Body of pancreas (tissue), 4 donors: Measurements from ENCODE around the gene ANXA8. TPM values are rescaled to one million over a fixed set of nuclear protein-coding genes. Genes with fewer than 3 reads are reported as not detected.

ENCODE experiments used
- ATAC-seq: fragments of 150-250 bp; one replicate; pipeline ENCODE4 v1.9.1; 2016
- DNase-seq, 4 donors: peaks; one replicate each; pipeline ENCODE4 v3.0.0-alpha.2; 2019
- H3K27ac ChIP-seq, 4 donors: fragments of 200-600 bp; sonication (generic); 1 replicate in 3 of 4; 2 replicates in 1 of 4; pipeline versions ENCODE4 v1.5.1 to v1.6.1; 2016 to 2019; ENCODE audit warnings: mild to moderate bottlenecking in 1 of 4, mixed read lengths in 1 of 4, moderate library complexity in 1 of 4
- H3K27me3 ChIP-seq, 2 donors: fragments of 200-600 bp; sonication (generic); one replicate each; pipeline ENCODE4 v1.6.0; 2016; ENCODE audit warnings: mild to moderate bottlenecking in 1 of 2
- H3K36me3 ChIP-seq, 2 donors: fragments of 200-600 bp; sonication (generic); replicated peaks in 1 of 2; 2 replicates each; pipeline ENCODE4 v1.5.1; 2016; ENCODE audit warnings: low read depth in 2 of 2; ENCODE audit not compliant: insufficient read depth in 1 of 2
- H3K4me1 ChIP-seq: fragments of 200-600 bp; sonication (generic); one replicate; pipeline ENCODE4 v1.6.0; 2016
- H3K4me3 ChIP-seq, 2 donors: fragments of 200-600 bp; sonication (generic); 1 replicate in 1 of 2; 2 replicates in 1 of 2; pipeline ENCODE4 v1.5.1; 2016 to 2019
- H3K9me3 ChIP-seq, 3 donors: fragments of 200-600 bp; sonication (generic); 1 replicate in 2 of 3; 2 replicates in 1 of 3; pipeline ENCODE4 v1.5.1; 2016
- POLR2A ChIP-seq, 3 donors: fragments of 450-650 bp; IDR thresholded peaks; one replicate each; pipeline ENCODE4 v1.6.1; 2016; ENCODE audit warnings: antibody characterized with exemption in 3 of 3, mild to moderate bottlenecking in 2 of 3
- WGBS, 2 donors: methylation state at CpG; one replicate each; pipeline ENCODE4 v1.1.5; 2017; 5-methylcytosine and 5-hydroxymethylcytosine counted together
- intact Hi-C: fragments of 100-400 bp; cut with DNase I; formaldehyde crosslinking; loops from one replicate; pipeline ENCODE4 v1.15.1; 2023
- total RNA-seq, 2 donors: library from RNA; depleted of rRNA; stranded (reverse); fragments of >200 nt; gene quantifications; one replicate each; pipeline ENCODE4 v1.1.0, GENCODE V29; 2016
- TF ChIP-seq, protein P1 (sequence below), 7 experiments: fragments of 450-650 bp in 4 of 7; fragments of 200-600 bp in 3 of 7; sonication (generic) in 3 of 7; IDR thresholded peaks; one replicate each; pipeline ENCODE4 v1.5.1; 2016 to 2019; ENCODE audit warnings: antibody characterized with exemption in 7 of 7

Gene ANXA8
- total RNA-seq, 2 donors from 2014 or later, result not detected

DNA sequence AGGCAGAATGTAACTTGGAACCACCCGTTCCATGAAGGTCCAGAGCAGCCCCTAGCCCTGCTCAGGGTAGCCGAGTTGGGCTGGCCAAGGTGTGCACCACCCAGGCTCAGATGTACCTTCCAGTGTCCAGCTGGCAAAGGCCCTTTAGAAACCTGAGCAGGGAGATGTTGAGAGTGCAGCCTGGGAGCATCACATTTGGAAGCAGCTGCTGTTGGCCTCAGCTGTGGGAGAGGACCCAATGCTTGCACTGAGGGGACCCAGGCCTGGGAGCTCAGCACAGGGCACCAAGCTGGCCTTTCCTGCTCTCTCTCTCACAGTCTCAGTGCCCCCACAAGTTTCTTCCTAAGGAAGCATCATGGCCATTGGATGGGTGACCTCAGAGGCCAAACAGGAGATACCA, 33.5 kb downstream of the ANXA8 start:
- H3K9me3 ChIP-seq, result peaks cover 0 to 5% (median 0%) of the 10 kb centered on the region in 3 donors
- H3K27ac ChIP-seq, result no peak overlapping the region
- DNase-seq (no peak), ATAC-seq (no peak)
- H3K27me3 ChIP-seq, result no peaks in the 10 kb centered on the region
- 58% methylated on average over 2 of the region's 2 CpGs; no CpG with 5 or more reads in 1 of the 2 donors for WGBS, 2 donors
- TF ChIP-seq, protein P1, sequence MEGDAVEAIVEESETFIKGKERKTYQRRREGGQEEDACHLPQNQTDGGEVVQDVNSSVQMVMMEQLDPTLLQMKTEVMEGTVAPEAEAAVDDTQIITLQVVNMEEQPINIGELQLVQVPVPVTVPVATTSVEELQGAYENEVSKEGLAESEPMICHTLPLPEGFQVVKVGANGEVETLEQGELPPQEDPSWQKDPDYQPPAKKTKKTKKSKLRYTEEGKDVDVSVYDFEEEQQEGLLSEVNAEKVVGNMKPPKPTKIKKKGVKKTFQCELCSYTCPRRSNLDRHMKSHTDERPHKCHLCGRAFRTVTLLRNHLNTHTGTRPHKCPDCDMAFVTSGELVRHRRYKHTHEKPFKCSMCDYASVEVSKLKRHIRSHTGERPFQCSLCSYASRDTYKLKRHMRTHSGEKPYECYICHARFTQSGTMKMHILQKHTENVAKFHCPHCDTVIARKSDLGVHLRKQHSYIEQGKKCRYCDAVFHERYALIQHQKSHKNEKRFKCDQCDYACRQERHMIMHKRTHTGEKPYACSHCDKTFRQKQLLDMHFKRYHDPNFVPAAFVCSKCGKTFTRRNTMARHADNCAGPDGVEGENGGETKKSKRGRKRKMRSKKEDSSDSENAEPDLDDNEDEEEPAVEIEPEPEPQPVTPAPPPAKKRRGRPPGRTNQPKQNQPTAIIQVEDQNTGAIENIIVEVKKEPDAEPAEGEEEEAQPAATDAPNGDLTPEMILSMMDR (IDR thresholded peaks at IDR 0.05), result no peak
- TF ChIP-seq POLR2A (IDR thresholded peaks at IDR 0.05), result no peak
- H3K4me1 ChIP-seq, result no peaks in the 10 kb centered on the region
- H3K36me3 ChIP-seq, result no peaks in the 10 kb centered on the region
- H3K4me3 ChIP-seq, result no peak overlapping the region
- intact Hi-C loops, result no loop called here

DNA sequence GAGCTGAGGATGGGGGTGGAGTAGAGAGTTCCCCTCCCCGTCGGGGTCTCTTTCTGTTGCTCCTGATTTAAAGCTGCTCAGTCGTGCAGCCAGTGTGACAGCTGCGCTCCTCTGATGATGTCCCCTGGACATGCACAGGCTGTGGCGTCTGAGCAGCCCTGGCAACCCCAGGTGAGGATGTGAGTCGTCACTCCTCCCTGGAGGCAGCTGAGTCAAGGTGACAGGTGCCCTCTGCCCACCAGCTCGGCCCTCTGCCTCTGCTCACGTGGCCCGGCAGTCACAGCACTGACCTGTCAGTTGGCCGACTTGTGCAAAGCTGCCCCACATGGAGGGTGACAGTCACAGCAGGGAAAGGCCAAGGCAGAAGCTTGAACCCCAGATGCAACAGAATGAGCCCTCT, 33.9 kb downstream of the ANXA8 start:
- H3K27ac ChIP-seq, result no peak overlapping the region
- TF ChIP-seq, protein P1 (IDR thresholded peaks at IDR 0.05), result no peak
- no peak for TF ChIP-seq POLR2A (IDR thresholded peaks at IDR 0.05)
- H3K4me3 ChIP-seq, result no peak overlapping the region
- intact Hi-C loops, result no loop called here
- H3K27me3 ChIP-seq, result no peaks in the 10 kb centered on the region
- peaks cover 0 to 5% (median 0%) of the 10 kb centered on the region in 3 donors for H3K9me3 ChIP-seq
- no peaks in the 10 kb centered on the region for H3K4me1 ChIP-seq
- ATAC-seq (no peak), DNase-seq (no peak)
- H3K36me3 ChIP-seq, result no peaks in the 10 kb centered on the region
- WGBS, 2 donors, result 69% methylated on average over 10 of the region's 10 CpGs; no CpG with 5 or more reads in 1 of the 2 donors

DNA sequence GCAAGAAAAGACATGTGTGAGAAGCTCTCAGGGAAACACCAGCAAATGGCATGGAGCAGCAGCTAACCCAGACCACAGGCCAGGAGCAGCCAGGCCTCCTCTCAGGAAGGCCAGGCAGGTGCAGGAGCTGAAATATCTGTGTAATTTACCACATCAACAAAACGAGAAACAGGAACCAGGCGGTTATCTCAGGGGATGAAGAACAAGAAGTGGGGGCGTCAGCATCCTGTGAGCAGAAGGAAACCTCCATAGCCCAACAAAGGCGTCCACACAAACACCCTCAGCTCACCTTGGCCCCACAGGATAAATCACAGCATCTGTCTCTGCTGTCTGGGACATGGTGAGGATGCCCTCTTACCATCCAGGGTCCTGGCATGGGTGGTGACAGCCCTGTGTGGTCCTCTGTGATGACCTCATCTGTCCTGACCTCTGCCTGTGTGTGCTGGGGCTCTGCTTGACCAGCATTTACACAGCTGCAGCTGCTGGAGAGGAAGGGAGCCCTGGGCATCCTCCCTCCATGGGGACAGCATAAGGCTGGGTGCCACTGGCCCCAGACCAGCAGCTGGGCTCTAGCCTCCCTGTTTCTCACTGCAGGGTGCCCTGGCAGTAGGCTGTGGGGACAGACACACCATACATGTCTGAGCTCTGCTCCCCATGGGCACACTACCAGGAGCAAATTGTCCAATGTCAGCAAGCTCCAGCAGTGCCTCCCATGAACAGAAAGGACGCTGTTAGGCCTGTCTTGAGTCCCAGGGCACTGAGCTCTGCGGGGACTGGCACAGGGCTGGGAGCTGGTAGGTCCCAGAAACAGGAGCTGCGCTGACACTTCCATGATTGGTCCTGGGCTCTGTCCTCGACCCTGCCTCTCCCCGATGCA, 34.6 kb downstream of the ANXA8 start:
- Histone ChIP-seq H3K27me3 (no peaks in the 10 kb centered on the region), H3K4me1 (no peaks in the 10 kb centered on the region), H3K36me3 (no peaks in the 10 kb centered on the region), H3K9me3 (peaks cover 0 to 5% (median 0%) of the 10 kb centered on the region in 3 donors), H3K4me3 (no peak overlapping the region), H3K27ac (no peak overlapping the region)
- no peak for TF ChIP-seq POLR2A (IDR thresholded peaks at IDR 0.05)
- TF ChIP-seq, protein P1 (IDR thresholded peaks at IDR 0.05), result no peak
- DNase-seq (no peak), ATAC-seq (no peak)
- intact Hi-C loops, result no loop called here
- WGBS, 2 donors, result 58 to 77% methylated on average over 4 to 9 of the region's 9 CpGs

DNA sequence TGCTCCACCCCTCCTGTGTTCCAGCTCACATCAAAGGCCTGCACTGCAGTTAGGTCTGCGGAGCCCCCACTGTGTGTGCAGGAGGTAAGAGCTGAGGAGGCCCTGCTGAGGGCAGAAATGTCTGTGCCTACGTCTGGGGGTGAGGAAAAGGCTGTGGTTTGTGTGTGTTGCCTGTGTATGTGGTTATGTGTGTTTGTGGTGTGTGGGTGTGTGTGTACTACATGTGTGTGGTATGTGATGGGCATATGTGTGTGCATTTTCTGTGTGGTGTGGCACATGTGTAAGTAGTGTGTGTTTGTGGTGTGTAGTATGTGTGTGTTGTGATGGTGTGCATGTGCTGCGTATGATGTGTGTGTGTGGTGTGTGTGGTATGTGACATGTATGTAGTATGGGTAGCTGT, 36.2 kb downstream of the ANXA8 start:
- H3K4me3 ChIP-seq, result no peak overlapping the region
- no peaks in the 10 kb centered on the region for H3K36me3 ChIP-seq
- 82 to 88% methylated on average over 3 of the region's 3 CpGs for WGBS, 2 donors
- ATAC-seq (no peak), DNase-seq (no peak)
- no peaks in the 10 kb centered on the region for H3K4me1 ChIP-seq
- no peak for TF ChIP-seq POLR2A (IDR thresholded peaks at IDR 0.05)
- TF ChIP-seq, protein P1 (IDR thresholded peaks at IDR 0.05), result no peak
- no peak overlapping the region for H3K27ac ChIP-seq
- peaks cover 0 to 5% (median 0%) of the 10 kb centered on the region in 3 donors for H3K9me3 ChIP-seq
- intact Hi-C loops, result no loop called here
- H3K27me3 ChIP-seq, result no peaks in the 10 kb centered on the region
